Inflammatory macrophage treated with lipopolysaccharide for 4 hours (primary cell): ENCODE data around the gene KCNC1.

Experiments used
- DNase-seq: peaks from one replicate; pipeline ENCODE4 v3.0.0-alpha.2; 2020

The KCNC1 gene

GRCh38 chr11:17775035-17775348, 40.4 kb downstream of the KCNC1 start:
- DNase-seq: no peak

- DNase-seq: no peak
Observed at GRCh38 chr11:17775507-17776211, 41.1 kb downstream of the KCNC1 start.

- no peak for DNase-seq
Observed at GRCh38 chr11:17776212-17776875, 41.8 kb downstream of the KCNC1 start.

GRCh38 chr11:17777086-17777737, 42.6 kb downstream of the KCNC1 start:
- no peak for DNase-seq

GRCh38 chr11:17777738-17778091, 43.1 kb downstream of the KCNC1 start:
- DNase-seq: no peak

- no peak for DNase-seq
Observed at GRCh38 chr11:17778352-17778751, 43.8 kb downstream of the KCNC1 start.

GRCh38 chr11:17778956-17779860, 44.6 kb downstream of the KCNC1 start:
- DNase-seq: no peak

- no peak for DNase-seq
Observed at GRCh38 chr11:17779861-17780594, 45.4 kb downstream of the KCNC1 start.

GRCh38 chr11:17780668-17781067, 46.1 kb downstream of the KCNC1 start:
- DNase-seq: no peak

GRCh38 chr11:17781221-17781620, 46.6 kb downstream of the KCNC1 start:
- no peak for DNase-seq

- DNase-seq: no peak
Observed at GRCh38 chr11:17781626-17782025, 47.0 kb downstream of the KCNC1 start.

- no peak for DNase-seq
Observed at GRCh38 chr11:17782145-17782544, 47.6 kb downstream of the KCNC1 start.

- no peak for DNase-seq
Observed at GRCh38 chr11:17782603-17783337, 48.2 kb downstream of the KCNC1 start.

- DNase-seq: no peak
Observed at GRCh38 chr11:17783878-17784277, 49.3 kb downstream of the KCNC1 start.

- DNase-seq: no peak
Observed at GRCh38 chr11:17786824-17787525, 52.4 kb downstream of the KCNC1 start.

GRCh38 chr11:17788084-17788483, 53.5 kb downstream of the KCNC1 start:
- no peak for DNase-seq

GRCh38 chr11:17790453-17790852, 55.9 kb downstream of the KCNC1 start:
- DNase-seq: no peak

- no peak for DNase-seq
Observed at GRCh38 chr11:17791144-17791543, 56.6 kb downstream of the KCNC1 start.

- DNase-seq: no peak
Observed at GRCh38 chr11:17792161-17792560, 57.6 kb downstream of the KCNC1 start.

- DNase-seq: no peak
Observed at GRCh38 chr11:17793642-17794170, 59.1 kb downstream of the KCNC1 start.

GRCh38 chr11:17794981-17795380, 60.4 kb downstream of the KCNC1 start:
- DNase-seq: no peak
